Mucosa of stomach (tissue), 1 donor: Measurements from ENCODE around the gene ZNF275.

Source experiments
- H3K27me3 ChIP-seq: one replicate; pipeline ENCODE4 v1.7.0; 2013; ENCODE audit warnings: mild to moderate bottlenecking, low read length; ENCODE audit not compliant: control insufficient read depth, insufficient read depth
- H3K36me3 ChIP-seq: one replicate; pipeline ENCODE4 v1.7.0; 2013; ENCODE audit warnings: low read length; ENCODE audit not compliant: control insufficient read depth, insufficient read depth
- H3K4me1 ChIP-seq: one replicate; pipeline ENCODE4 v1.7.0; 2013; ENCODE audit warnings: mild to moderate bottlenecking, low read length; ENCODE audit not compliant: control insufficient read depth, insufficient read depth
- H3K4me3 ChIP-seq: one replicate; pipeline ENCODE4 v1.7.0; 2013; ENCODE audit warnings: low read length
- H3K9ac ChIP-seq: one replicate; pipeline ENCODE4 v1.7.0; 2013; ENCODE audit warnings: mild to moderate bottlenecking, low read length, moderate library complexity
- H3K9me3 ChIP-seq: one replicate; pipeline ENCODE4 v1.7.0; 2013; ENCODE audit warnings: mild to moderate bottlenecking, low read length, moderate library complexity; ENCODE audit not compliant: control insufficient read depth
- donor health status: Pancreatic carcinoma.

Gene ZNF275

DNA sequence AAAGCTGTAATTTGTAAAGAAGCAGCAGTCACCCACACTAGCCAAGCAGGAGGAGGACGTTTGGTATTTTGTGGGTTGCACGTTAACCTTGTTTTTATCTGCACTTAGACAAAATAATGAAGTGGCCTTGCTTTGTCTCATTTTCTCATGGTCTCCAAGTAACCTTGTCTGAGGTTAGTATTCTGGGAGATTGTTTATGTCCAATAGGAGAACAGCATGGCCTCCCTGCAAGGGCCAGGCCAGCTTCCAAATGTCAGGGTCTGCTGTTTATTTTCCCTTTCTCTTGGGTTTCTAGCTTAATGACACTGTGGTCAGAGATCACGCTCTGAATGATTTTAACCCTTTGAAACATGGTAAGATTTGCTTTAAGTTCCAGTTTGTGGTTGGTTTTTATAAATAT is 37.3 kb downstream of the ZNF275 start:
- Histone ChIP-seq H3K9me3 (no peaks in the 10 kb centered on the region), H3K4me1 (no peaks in the 10 kb centered on the region), H3K4me3 (no peak overlapping the region), H3K27me3 (no peaks in the 10 kb centered on the region), H3K9ac (no peak overlapping the region), H3K36me3 (no peaks in the 10 kb centered on the region)

DNA sequence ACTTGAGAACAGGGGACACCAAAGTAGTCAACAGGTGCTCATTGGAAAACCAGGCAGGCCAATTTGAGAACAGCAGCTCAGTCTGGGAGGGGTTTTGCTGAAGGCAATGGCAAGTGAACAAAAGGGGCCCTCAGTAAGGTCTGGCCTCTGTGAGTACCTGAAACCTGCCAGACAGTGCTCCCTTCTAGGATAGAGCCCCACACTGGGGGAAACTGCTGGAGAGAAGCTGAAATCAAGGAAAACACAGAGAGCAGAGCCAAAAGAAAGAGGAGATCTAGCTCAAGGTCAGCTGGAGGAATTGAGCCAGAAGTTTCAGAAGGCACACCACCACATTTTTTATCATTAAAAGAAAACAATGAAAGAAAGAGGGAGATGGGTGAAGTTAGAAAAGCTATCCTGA is 39.0 kb downstream of the ZNF275 start:
- no peaks in the 10 kb centered on the region for H3K36me3 ChIP-seq
- no peaks in the 10 kb centered on the region for H3K9me3 ChIP-seq
- no peak overlapping the region for H3K4me3 ChIP-seq
- no peak overlapping the region for H3K9ac ChIP-seq
- no peaks in the 10 kb centered on the region for H3K27me3 ChIP-seq
- H3K4me1 ChIP-seq = no peaks in the 10 kb centered on the region

DNA sequence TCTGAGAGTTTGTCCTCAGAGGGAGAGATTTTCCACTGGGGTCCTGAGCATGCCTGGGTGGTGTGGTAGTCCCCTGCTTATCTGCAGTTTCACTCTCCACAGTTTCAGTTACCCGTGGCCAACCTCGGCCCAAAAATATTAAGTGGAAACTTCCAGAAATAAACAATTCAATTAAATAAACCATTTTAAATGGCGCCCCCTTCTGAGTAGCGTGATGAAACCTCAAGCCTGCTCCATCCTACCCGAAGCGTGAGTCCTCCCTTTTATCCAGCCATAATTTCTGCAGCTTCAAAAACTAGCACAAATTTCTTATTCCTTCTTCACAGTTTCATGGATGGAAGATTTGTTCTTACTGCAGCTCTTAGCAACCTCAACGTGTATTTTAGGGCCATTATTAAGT is 40.5 kb downstream of the ZNF275 start:
- Histone ChIP-seq H3K4me3 (no peak overlapping the region), H3K9me3 (no peaks in the 10 kb centered on the region), H3K27me3 (no peaks in the 10 kb centered on the region), H3K36me3 (no peaks in the 10 kb centered on the region), H3K9ac (no peak overlapping the region), H3K4me1 (no peaks in the 10 kb centered on the region)

DNA sequence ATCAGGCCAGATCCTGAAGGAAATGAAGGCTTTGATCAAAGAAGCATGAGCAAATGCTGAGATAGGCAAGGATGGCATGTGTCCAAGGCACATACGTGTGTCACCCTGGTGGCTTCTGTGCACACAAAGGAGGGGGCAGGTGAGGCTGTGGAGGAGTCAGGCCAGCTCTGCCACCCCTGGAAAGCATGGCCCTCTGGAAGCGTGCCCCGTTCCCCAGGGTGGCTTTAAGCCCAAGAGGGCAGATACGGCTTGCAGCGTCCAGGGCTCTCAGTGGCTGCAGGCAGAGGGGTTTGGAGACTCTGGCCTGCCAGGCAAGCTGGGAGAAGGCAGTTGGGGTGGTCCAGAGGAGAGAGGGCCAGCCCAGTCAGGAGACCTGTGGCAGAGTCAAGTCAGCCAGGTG is 41.6 kb downstream of the ZNF275 start:
- Histone ChIP-seq H3K9ac (no peak overlapping the region), H3K36me3 (no peaks in the 10 kb centered on the region), H3K27me3 (no peaks in the 10 kb centered on the region), H3K4me1 (no peaks in the 10 kb centered on the region), H3K9me3 (no peaks in the 10 kb centered on the region), H3K4me3 (no peak overlapping the region)

DNA sequence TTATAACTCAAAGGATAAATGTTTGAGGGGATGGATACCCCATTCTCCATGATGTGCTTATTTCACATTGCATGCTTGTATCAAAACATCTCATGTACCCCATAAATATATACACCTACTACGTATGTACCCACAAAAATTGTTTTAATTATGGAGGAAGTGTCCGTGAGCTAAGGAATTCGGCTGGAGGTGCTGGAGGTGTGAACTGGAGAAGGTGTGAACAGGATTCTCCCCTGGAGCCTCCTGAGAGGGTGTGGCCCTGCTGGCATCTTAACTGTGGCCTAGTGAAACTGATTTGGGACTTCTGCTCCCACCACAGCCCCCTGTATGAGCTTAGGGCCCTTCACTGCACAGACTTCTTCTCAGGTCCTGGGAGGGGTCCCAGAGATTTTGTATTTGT is 43.8 kb downstream of the ZNF275 start:
- Histone ChIP-seq H3K9ac (no peak overlapping the region), H3K9me3 (no peaks in the 10 kb centered on the region), H3K36me3 (no peaks in the 10 kb centered on the region), H3K4me3 (no peak overlapping the region), H3K4me1 (no peaks in the 10 kb centered on the region), H3K27me3 (no peaks in the 10 kb centered on the region)

DNA sequence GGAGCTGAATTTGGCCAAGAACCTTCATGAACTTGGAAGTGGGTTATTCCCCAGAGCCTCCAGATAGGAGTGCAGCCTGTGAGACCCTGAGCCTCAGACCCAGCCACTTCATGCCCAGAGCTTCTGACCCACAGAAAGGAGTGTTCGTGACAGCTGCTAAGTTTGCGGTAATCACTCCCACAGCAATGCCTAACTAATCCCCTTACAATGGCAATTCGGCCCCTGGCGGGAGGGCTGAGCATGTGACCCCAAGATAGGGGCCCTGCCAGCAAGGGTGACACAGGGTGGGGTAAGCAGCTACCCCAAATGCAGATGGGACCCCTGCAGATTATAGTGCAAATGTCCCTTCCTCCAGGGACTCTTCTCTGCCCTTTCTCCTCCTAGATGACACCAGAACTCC is 44.7 kb downstream of the ZNF275 start:
- H3K36me3 ChIP-seq = no peaks in the 10 kb centered on the region
- H3K4me1 ChIP-seq = no peaks in the 10 kb centered on the region

DNA sequence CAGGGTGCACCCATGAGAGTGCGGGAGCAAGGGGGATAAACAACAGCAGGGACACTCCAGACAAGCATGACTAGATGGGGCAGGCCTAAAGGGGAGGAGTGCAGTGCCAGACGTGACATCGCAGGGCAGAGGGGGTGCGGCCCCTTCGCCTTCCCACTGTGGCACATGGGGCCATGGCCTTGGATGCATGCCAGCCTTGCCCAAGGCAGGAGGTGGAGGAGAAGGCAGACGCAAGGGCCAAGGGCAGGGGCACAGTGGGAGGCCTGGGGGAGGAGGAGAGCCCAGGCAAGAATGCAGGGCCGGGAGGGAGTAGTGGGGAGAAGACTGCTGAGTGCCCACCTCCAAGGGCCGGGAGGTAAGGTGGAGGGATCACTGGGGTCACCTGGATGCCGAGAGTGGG is 45.6 kb downstream of the ZNF275 start:
- Histone ChIP-seq H3K36me3 (no peaks in the 10 kb centered on the region), H3K4me1 (no peaks in the 10 kb centered on the region), H3K9me3 (no peaks in the 10 kb centered on the region), H3K27me3 (no peaks in the 10 kb centered on the region), H3K4me3 (no peak overlapping the region), H3K9ac (no peak overlapping the region)

More for the DNA sequence above, 44.7 kb downstream of the ZNF275 start:
- no peaks in the 10 kb centered on the region for H3K27me3 ChIP-seq
- no peak overlapping the region for H3K9ac ChIP-seq
- no peak overlapping the region for H3K4me3 ChIP-seq
- H3K9me3 ChIP-seq = no peaks in the 10 kb centered on the region

DNA sequence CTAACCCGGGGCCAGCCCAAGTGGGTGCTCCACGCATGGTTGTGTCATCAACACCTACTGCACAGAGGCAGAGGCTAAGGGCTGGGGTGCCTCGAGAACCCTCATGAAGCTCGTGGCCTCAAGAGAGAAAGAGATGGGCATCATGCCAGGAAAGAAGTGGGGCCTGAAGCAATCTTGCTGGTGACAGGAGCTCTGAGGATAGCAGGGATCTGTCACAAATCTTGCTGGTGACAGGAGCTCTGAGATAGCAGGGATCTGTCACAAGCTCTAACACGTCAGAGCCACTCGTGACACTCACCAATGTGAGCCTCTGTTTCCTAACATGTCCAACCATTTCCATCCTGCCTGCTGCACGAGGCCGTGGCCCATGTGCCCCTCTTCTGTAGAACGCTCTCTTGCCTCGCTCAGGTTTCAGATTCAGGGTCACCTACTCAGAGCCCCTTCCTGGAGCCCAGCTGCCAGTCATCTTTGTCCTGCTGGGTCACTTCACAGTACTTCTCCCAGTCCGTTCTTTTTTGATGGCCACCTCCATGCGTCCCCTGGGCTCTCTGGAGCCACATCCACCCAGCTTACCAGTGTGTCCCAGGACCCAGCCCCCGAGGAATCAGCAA is 46.1 kb downstream of the ZNF275 start:
- Histone ChIP-seq H3K9ac (no peak overlapping the region), H3K9me3 (no peaks in the 10 kb centered on the region), H3K27me3 (no peaks in the 10 kb centered on the region), H3K36me3 (no peaks in the 10 kb centered on the region), H3K4me3 (no peak overlapping the region), H3K4me1 (no peaks in the 10 kb centered on the region)

DNA sequence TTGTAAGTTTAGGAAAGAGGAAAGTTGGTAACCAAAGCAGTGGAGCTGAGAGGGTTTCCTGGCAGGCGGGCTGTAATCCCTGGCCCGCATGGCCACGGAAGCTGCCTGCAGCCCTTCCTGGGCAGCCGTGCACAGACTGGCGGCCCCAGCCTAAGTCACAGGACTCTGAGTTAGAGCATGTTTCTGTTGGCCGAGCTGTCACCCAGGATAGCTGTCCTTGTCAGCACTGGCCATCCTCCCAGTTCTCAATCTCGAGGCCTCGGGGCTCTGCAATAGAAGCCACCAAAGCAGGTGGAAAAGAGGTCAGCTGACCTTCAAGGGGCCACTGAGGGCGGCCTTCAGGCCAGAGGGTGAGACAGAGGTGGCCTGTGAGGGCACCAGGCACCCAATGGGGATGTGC is 46.7 kb downstream of the ZNF275 start:
- no peaks in the 10 kb centered on the region for H3K4me1 ChIP-seq
- H3K4me3 ChIP-seq = no peak overlapping the region
- H3K27me3 ChIP-seq = no peaks in the 10 kb centered on the region
- no peaks in the 10 kb centered on the region for H3K36me3 ChIP-seq
- H3K9ac ChIP-seq = no peak overlapping the region
- H3K9me3 ChIP-seq = no peaks in the 10 kb centered on the region

DNA sequence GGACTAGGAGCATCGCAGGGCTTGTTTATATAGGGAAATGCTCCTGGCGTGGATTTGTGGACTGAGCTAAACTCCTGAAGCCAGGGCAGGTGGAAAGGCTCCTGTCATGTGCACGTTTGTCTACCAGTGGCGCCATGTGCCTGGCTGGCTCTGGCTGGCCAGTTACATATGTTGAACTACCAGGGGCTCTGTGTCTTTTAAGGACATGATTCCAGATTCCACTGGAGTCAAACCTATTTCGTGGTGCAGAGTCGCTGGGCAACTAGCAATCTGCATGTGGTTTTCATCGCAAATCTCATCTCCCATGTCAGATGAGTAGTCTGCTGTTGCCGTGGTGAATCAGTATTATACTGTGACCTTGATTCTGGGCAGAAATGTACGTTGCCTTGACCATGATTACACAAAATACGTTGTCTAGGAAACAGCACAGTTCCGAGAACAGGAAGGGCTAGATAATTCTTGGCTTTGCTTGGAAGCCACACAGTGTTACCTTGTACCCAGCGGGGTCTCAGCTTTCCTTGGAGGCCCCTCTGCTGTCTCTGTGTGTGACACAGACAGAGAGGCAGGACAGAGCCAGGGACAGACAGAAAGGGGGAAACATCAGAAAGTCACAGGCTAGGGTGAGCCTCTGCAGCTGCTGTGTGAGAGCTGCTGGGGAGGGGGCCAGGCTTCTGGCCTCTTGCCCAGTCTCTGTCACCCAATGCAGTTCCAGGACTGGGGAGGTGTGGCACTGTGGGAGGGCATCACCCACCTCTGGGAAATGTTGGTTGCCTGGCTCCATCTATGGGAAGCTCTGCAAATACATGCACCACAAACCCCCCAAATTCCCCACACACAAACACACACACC is 48.0 kb downstream of the ZNF275 start:
- H3K4me1 ChIP-seq = no peaks in the 10 kb centered on the region
- H3K36me3 ChIP-seq = no peaks in the 10 kb centered on the region
- H3K27me3 ChIP-seq = no peaks in the 10 kb centered on the region
- H3K9ac ChIP-seq = no peak overlapping the region
- H3K4me3 ChIP-seq = no peak overlapping the region
- no peaks in the 10 kb centered on the region for H3K9me3 ChIP-seq

DNA sequence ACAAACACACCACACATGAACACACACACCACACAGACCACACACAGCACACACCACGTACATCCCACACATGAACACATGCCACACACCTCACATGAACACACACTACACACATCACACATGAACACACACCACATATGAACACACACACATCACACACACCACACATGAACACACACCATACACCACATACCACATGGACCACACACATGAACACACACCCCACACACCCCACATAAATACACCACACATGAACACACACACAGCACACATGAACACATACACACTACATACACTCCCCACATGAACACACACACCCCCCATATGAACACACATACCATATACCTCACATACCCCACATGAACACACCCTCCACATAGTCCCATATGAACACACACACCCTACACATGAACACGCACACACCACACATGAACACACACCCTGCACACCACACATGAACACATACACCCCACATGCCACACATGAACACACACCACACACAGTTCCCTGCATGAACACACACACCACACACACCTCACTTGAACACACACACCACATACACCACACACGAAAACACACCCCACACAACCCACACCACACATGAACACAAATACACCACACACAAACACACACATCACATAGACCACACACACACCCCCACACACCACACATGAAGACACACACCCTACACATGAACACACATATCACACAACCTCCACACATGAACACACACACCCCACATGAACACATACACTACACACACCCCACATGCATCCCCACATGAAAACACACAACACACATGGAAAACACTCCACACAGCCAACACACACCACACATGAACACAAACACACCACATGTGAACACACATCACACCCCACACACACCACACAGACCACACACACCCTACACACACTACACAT is 48.9 kb downstream of the ZNF275 start:
- Histone ChIP-seq H3K4me3 (no peak overlapping the region), H3K9me3 (no peaks in the 10 kb centered on the region), H3K9ac (no peak overlapping the region), H3K4me1 (no peaks in the 10 kb centered on the region), H3K36me3 (no peaks in the 10 kb centered on the region), H3K27me3 (no peaks in the 10 kb centered on the region)

DNA sequence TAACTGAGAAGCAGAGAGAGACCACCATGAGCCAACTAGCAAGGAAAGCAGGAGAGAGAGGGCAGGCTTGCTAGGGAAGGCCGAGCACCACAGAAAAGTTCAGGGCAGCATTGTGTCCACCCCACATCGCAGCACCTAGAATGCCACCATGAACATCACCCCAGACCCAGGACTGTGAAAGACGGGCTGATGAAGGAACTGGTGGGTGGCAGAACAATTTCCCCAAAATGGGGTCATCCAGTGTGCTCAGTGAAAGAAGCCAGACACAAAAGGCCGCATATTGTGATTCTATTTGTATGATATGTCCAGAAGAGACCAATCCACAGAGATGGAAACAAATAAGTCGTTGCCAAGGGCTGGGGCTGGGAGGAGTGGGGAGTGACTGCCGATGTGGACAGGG is 50.4 kb downstream of the ZNF275 start:
- Histone ChIP-seq H3K9me3 (no peaks in the 10 kb centered on the region), H3K36me3 (no peaks in the 10 kb centered on the region), H3K27me3 (no peaks in the 10 kb centered on the region), H3K9ac (no peak overlapping the region), H3K4me3 (no peak overlapping the region), H3K4me1 (no peaks in the 10 kb centered on the region)
